NT2/D1 (cell line): ENCODE results near the gene MLF2.

Experiments
- DNase-seq: peaks from one replicate; pipeline ENCODE4 v3.0.0-alpha.2; 2011; ENCODE audit warnings: low read depth, low spot score
- H3K27me3 ChIP-seq: 2 replicates; pipeline ENCODE4 v1.6.0; 2011; ENCODE audit warnings: mild to moderate bottlenecking; ENCODE audit not compliant: insufficient read length, insufficient read depth
- H3K36me3 ChIP-seq: 2 replicates; pipeline ENCODE4 v1.6.1; 2011; ENCODE audit warnings: mild to moderate bottlenecking, low read length, mixed read lengths; ENCODE audit not compliant: insufficient read depth, insufficient read length
- H3K4me1 ChIP-seq: 2 replicates; pipeline ENCODE4 v1.5.1; 2011; ENCODE audit not compliant: insufficient read depth, insufficient read length
- H3K4me3 ChIP-seq: 2 replicates; pipeline ENCODE4 v1.5.1; 2011; ENCODE audit warnings: low read depth; ENCODE audit not compliant: insufficient read length
- H3K9ac ChIP-seq: 2 replicates; pipeline ENCODE4 v1.6.0; 2011; ENCODE audit warnings: low read depth; ENCODE audit not compliant: insufficient read length
- H3K9me3 ChIP-seq: 2 replicates; pipeline ENCODE4 v1.5.1; 2011; ENCODE audit warnings: mild to moderate bottlenecking, low read length; ENCODE audit not compliant: insufficient read depth
- SUZ12 ChIP-seq: IDR thresholded peaks from 2 replicates; pipeline ENCODE4 v1.6.1; 2011; ENCODE audit not compliant: insufficient read length, insufficient read depth; ENCODE audit errors: extremely low read depth
- YY1 ChIP-seq: IDR thresholded peaks from 2 replicates; pipeline ENCODE4 v1.6.1; 2011; ENCODE audit not compliant: insufficient read length, insufficient read depth
- ZNF274 ChIP-seq: IDR thresholded peaks from 2 replicates; pipeline ENCODE4 v1.6.1; 2011; ENCODE audit warnings: mild to moderate bottlenecking, low read depth, low read length

MLF2 gene

GRCh38 chr12:6783828-6784227 is 30.9 kb upstream of the MLF2 start:
- no peak for TF ChIP-seq ZNF274
- no peak for TF ChIP-seq SUZ12
- no peak for TF ChIP-seq YY1
- H3K4me1 ChIP-seq, result peaks cover 30% of the 10 kb centered on the region
- H3K9me3 ChIP-seq, result no peaks in the 10 kb centered on the region
- DNase-seq, result no peak
- H3K27me3 ChIP-seq, result no peaks in the 10 kb centered on the region
- H3K4me3 ChIP-seq, result no peak overlapping the region
- H3K36me3 ChIP-seq, result no peaks in the 10 kb centered on the region
- no peak overlapping the region for H3K9ac ChIP-seq

- DNase-seq, result no peak
- Histone ChIP-seq H3K9ac (no peak overlapping the region), H3K4me1 (peaks cover 30% of the 10 kb centered on the region), H3K36me3 (no peaks in the 10 kb centered on the region), H3K4me3 (no peak overlapping the region), H3K27me3 (peaks cover 4% of the 10 kb centered on the region), H3K9me3 (no peaks in the 10 kb centered on the region)
- no peak for TF ChIP-seq SUZ12
- no peak for TF ChIP-seq ZNF274
- TF ChIP-seq YY1, result no peak
Observed at GRCh38 chr12:6782850-6783566, 30.1 kb upstream of the MLF2 start.

- peaks cover 39% of the 10 kb centered on the region for H3K4me1 ChIP-seq
- H3K4me3 ChIP-seq, result no peak overlapping the region
- H3K9ac ChIP-seq, result no peak overlapping the region
- H3K36me3 ChIP-seq, result no peaks in the 10 kb centered on the region
- no peak for TF ChIP-seq YY1
- TF ChIP-seq SUZ12, result no peak
- no peak for TF ChIP-seq ZNF274
- no peaks in the 10 kb centered on the region for H3K9me3 ChIP-seq
- no peak for DNase-seq
- H3K27me3 ChIP-seq, result peaks cover 12% of the 10 kb centered on the region
Observed at GRCh38 chr12:6782119-6782518, 29.2 kb upstream of the MLF2 start.

GRCh38 chr12:6780573-6780972 is 27.6 kb upstream of the MLF2 start:
- Histone ChIP-seq H3K27me3 (peaks cover 26% of the 10 kb centered on the region), H3K4me1 (peaks cover 37% of the 10 kb centered on the region), H3K9ac (no peak overlapping the region), H3K4me3 (no peak overlapping the region), H3K36me3 (peaks cover 8% of the 10 kb centered on the region), H3K9me3 (no peaks in the 10 kb centered on the region)
- DNase-seq, result no peak
- TF ChIP-seq ZNF274 (no peak), SUZ12 (no peak), YY1 (no peak)

GRCh38 chr12:6779708-6780432 is 26.9 kb upstream of the MLF2 start:
- TF ChIP-seq YY1, result no peak
- no peak for TF ChIP-seq ZNF274
- TF ChIP-seq SUZ12, result no peak
- peaks cover 34% of the 10 kb centered on the region for H3K4me1 ChIP-seq
- H3K9ac ChIP-seq, result peak overlapping the region; percentile 57
- no peak for DNase-seq
- H3K36me3 ChIP-seq, result peaks cover 13% of the 10 kb centered on the region
- no peak overlapping the region for H3K4me3 ChIP-seq
- peaks cover 33% of the 10 kb centered on the region for H3K27me3 ChIP-seq
- no peaks in the 10 kb centered on the region for H3K9me3 ChIP-seq

GRCh38 chr12:6778574-6779550 is 25.9 kb upstream of the MLF2 start:
- H3K9me3 ChIP-seq, result no peaks in the 10 kb centered on the region
- H3K36me3 ChIP-seq, result peaks cover 19% of the 10 kb centered on the region
- peak; percentile 100 for DNase-seq
- H3K4me3 ChIP-seq, result peak overlapping the region; percentile 44
- H3K27me3 ChIP-seq, result peaks cover 43% of the 10 kb centered on the region
- TF ChIP-seq YY1, result no peak
- TF ChIP-seq SUZ12, result no peak
- TF ChIP-seq ZNF274, result no peak
- peak overlapping the region; percentile 73 for H3K9ac ChIP-seq
- H3K4me1 ChIP-seq, result peaks cover 35% of the 10 kb centered on the region

- H3K9me3 ChIP-seq, result no peaks in the 10 kb centered on the region
- peaks cover 37% of the 10 kb centered on the region for H3K4me1 ChIP-seq
- no peak for TF ChIP-seq SUZ12
- no peak for TF ChIP-seq YY1
- TF ChIP-seq ZNF274, result no peak
- H3K9ac ChIP-seq, result peak overlapping the region; percentile 73
- H3K27me3 ChIP-seq, result peaks cover 49% of the 10 kb centered on the region
- peaks cover 19% of the 10 kb centered on the region for H3K36me3 ChIP-seq
- no peak for DNase-seq
- H3K4me3 ChIP-seq, result peak overlapping the region; percentile 44
Observed at GRCh38 chr12:6778217-6778573, 25.3 kb upstream of the MLF2 start.
